Activated naive CD4-positive, alpha-beta T cell treated with anti-CD3 and anti-CD28 coated beads, Interleukin-2, amount 10 ng/mL, durations not matched to agents 7 days and 5 days (primary cell): ENCODE results near the gene MTUS2.

ENCODE experiments used
- CTCF ChIA-PET: fragments of 350-600 bp; sonication (Branson Sonifier 250); formaldehyde crosslinking; loops from one replicate; lab custom pipeline; 2021; ENCODE audit warnings: antibody characterized with exemption; lab: Charles Lee
- DNase-seq: peaks from one replicate; pipeline ENCODE4 v3.0.0-alpha.2; 2020
- H3K27ac Mint-ChIP-seq: one replicate; pipeline ENCODE4 v1.8.0; 2021; ENCODE audit warnings: mild to moderate bottlenecking, moderate library complexity, mixed read lengths
- H3K27me3 Mint-ChIP-seq: one replicate; pipeline ENCODE4 v1.8.0; 2021; ENCODE audit warnings: mild to moderate bottlenecking, mixed read lengths
- H3K36me3 Mint-ChIP-seq: one replicate; pipeline ENCODE4 v1.8.0; 2021; ENCODE audit warnings: mixed read lengths
- H3K4me1 Mint-ChIP-seq: one replicate; pipeline ENCODE4 v1.8.0; 2021; ENCODE audit warnings: mixed read lengths
- H3K4me3 Mint-ChIP-seq: one replicate; pipeline ENCODE4 v1.8.0; 2021; ENCODE audit warnings: mild to moderate bottlenecking, moderate library complexity, mixed read lengths
- H3K9me3 Mint-ChIP-seq: one replicate; pipeline ENCODE4 v1.8.0; 2021; ENCODE audit warnings: mixed read lengths

MTUS2 gene

GRCh38 chr13:29005035-29005762 lies 185.1 kb downstream of the MTUS2 start:
- CTCF ChIA-PET = no interaction called here
- DNase-seq = no peak
- H3K27ac Mint-ChIP-seq = no peak overlapping the region
- no peaks in the 10 kb centered on the region for H3K36me3 Mint-ChIP-seq
- H3K4me3 Mint-ChIP-seq = no peak overlapping the region
- H3K27me3 Mint-ChIP-seq = peaks cover 5% of the 10 kb centered on the region
- H3K9me3 Mint-ChIP-seq = peaks cover 3% of the 10 kb centered on the region
- H3K4me1 Mint-ChIP-seq = no peaks in the 10 kb centered on the region

- Mint-ChIP-seq H3K27ac (no peak overlapping the region), H3K9me3 (peaks cover under 1% of the 10 kb centered on the region), H3K4me3 (no peak overlapping the region), H3K27me3 (peaks cover 5% of the 10 kb centered on the region), H3K36me3 (no peaks in the 10 kb centered on the region), H3K4me1 (no peaks in the 10 kb centered on the region)
- CTCF ChIA-PET = no interaction called here
- no peak for DNase-seq
Measured at GRCh38 chr13:29005763-29006120, 185.6 kb downstream of the MTUS2 start.

- DNase-seq = no peak
- Mint-ChIP-seq H3K36me3 (no peaks in the 10 kb centered on the region), H3K4me3 (no peak overlapping the region), H3K27me3 (peaks cover 5% of the 10 kb centered on the region), H3K9me3 (no peaks in the 10 kb centered on the region), H3K27ac (no peak overlapping the region), H3K4me1 (no peaks in the 10 kb centered on the region)
- CTCF ChIA-PET = no interaction called here
Measured at GRCh38 chr13:29006359-29006850, 186.3 kb downstream of the MTUS2 start.

- Mint-ChIP-seq H3K4me3 (no peak overlapping the region), H3K27me3 (peaks cover 5% of the 10 kb centered on the region), H3K9me3 (no peaks in the 10 kb centered on the region), H3K36me3 (no peaks in the 10 kb centered on the region), H3K4me1 (no peaks in the 10 kb centered on the region), H3K27ac (no peak overlapping the region)
- no peak for DNase-seq
- CTCF ChIA-PET = no interaction called here
Measured at GRCh38 chr13:29008296-29008695, 188.2 kb downstream of the MTUS2 start.

GRCh38 chr13:29020314-29020713 lies 200.2 kb downstream of the MTUS2 start:
- Mint-ChIP-seq H3K27ac (no peak overlapping the region), H3K27me3 (no peaks in the 10 kb centered on the region)

GRCh38 chr13:29021311-29021710 lies 201.2 kb downstream of the MTUS2 start:
- H3K27ac Mint-ChIP-seq = no peak overlapping the region
- no peaks in the 10 kb centered on the region for H3K27me3 Mint-ChIP-seq
- CTCF ChIA-PET = no interaction called here

More at GRCh38 chr13:29020314-29020713, 200.2 kb downstream of the MTUS2 start:
- CTCF ChIA-PET = no interaction called here
- peaks cover 6% of the 10 kb centered on the region for H3K4me1 Mint-ChIP-seq
- no peaks in the 10 kb centered on the region for H3K36me3 Mint-ChIP-seq
- no peak for DNase-seq
- no peaks in the 10 kb centered on the region for H3K9me3 Mint-ChIP-seq
- H3K4me3 Mint-ChIP-seq = no peak overlapping the region

GRCh38 chr13:29021717-29022116 lies 201.6 kb downstream of the MTUS2 start:
- no peak overlapping the region for H3K4me3 Mint-ChIP-seq
- H3K27me3 Mint-ChIP-seq = no peaks in the 10 kb centered on the region
- H3K4me1 Mint-ChIP-seq = peaks cover 6% of the 10 kb centered on the region
- no peak overlapping the region for H3K27ac Mint-ChIP-seq
- no peaks in the 10 kb centered on the region for H3K9me3 Mint-ChIP-seq
- CTCF ChIA-PET = no interaction called here
- no peak for DNase-seq
- no peaks in the 10 kb centered on the region for H3K36me3 Mint-ChIP-seq

More at GRCh38 chr13:29021311-29021710, 201.2 kb downstream of the MTUS2 start:
- Mint-ChIP-seq H3K4me3 (no peak overlapping the region), H3K4me1 (peaks cover 6% of the 10 kb centered on the region), H3K9me3 (no peaks in the 10 kb centered on the region), H3K36me3 (no peaks in the 10 kb centered on the region)
- DNase-seq = no peak

- Mint-ChIP-seq H3K36me3 (no peaks in the 10 kb centered on the region), H3K4me3 (no peak overlapping the region)
- CTCF ChIA-PET = no interaction called here
Measured at GRCh38 chr13:29022410-29022809, 202.3 kb downstream of the MTUS2 start.

GRCh38 chr13:29022968-29023367 lies 202.8 kb downstream of the MTUS2 start:
- Mint-ChIP-seq H3K4me1 (peaks cover 6% of the 10 kb centered on the region), H3K36me3 (no peaks in the 10 kb centered on the region), H3K27ac (no peak overlapping the region), H3K4me3 (no peak overlapping the region), H3K27me3 (no peaks in the 10 kb centered on the region), H3K9me3 (no peaks in the 10 kb centered on the region)
- no peak for DNase-seq
- CTCF ChIA-PET = no interaction called here

More at GRCh38 chr13:29022410-29022809, 202.3 kb downstream of the MTUS2 start:
- no peak overlapping the region for H3K27ac Mint-ChIP-seq
- H3K27me3 Mint-ChIP-seq = no peaks in the 10 kb centered on the region
- H3K4me1 Mint-ChIP-seq = peaks cover 6% of the 10 kb centered on the region
- no peak for DNase-seq
- H3K9me3 Mint-ChIP-seq = no peaks in the 10 kb centered on the region

- Mint-ChIP-seq H3K4me3 (no peak overlapping the region), H3K27me3 (no peaks in the 10 kb centered on the region), H3K27ac (no peak overlapping the region), H3K4me1 (peaks cover 6% of the 10 kb centered on the region), H3K36me3 (no peaks in the 10 kb centered on the region), H3K9me3 (peaks cover 4% of the 10 kb centered on the region)
- no peak for DNase-seq
- CTCF ChIA-PET = no interaction called here
Measured at GRCh38 chr13:29024783-29025182, 204.6 kb downstream of the MTUS2 start.

GRCh38 chr13:29028868-29029267 lies 208.7 kb downstream of the MTUS2 start:
- H3K27me3 Mint-ChIP-seq = no peaks in the 10 kb centered on the region
- H3K4me3 Mint-ChIP-seq = no peak overlapping the region
- CTCF ChIA-PET = no interaction called here
- H3K36me3 Mint-ChIP-seq = no peaks in the 10 kb centered on the region
- H3K9me3 Mint-ChIP-seq = peaks cover 4% of the 10 kb centered on the region
- DNase-seq = no peak
- H3K27ac Mint-ChIP-seq = no peak overlapping the region
- H3K4me1 Mint-ChIP-seq = no peaks in the 10 kb centered on the region

GRCh38 chr13:29038700-29039099 lies 218.6 kb downstream of the MTUS2 start:
- no peak for DNase-seq
- Mint-ChIP-seq H3K4me1 (no peaks in the 10 kb centered on the region), H3K9me3 (no peaks in the 10 kb centered on the region), H3K36me3 (no peaks in the 10 kb centered on the region), H3K27me3 (no peaks in the 10 kb centered on the region), H3K27ac (no peak overlapping the region), H3K4me3 (no peak overlapping the region)
- CTCF ChIA-PET = no interaction called here

GRCh38 chr13:29039212-29039611 lies 219.1 kb downstream of the MTUS2 start:
- no peak for DNase-seq
- H3K36me3 Mint-ChIP-seq = no peaks in the 10 kb centered on the region
- H3K4me3 Mint-ChIP-seq = no peak overlapping the region
- H3K9me3 Mint-ChIP-seq = no peaks in the 10 kb centered on the region
- no peaks in the 10 kb centered on the region for H3K4me1 Mint-ChIP-seq
- H3K27me3 Mint-ChIP-seq = no peaks in the 10 kb centered on the region
- CTCF ChIA-PET = no interaction called here
- no peak overlapping the region for H3K27ac Mint-ChIP-seq

GRCh38 chr13:29046588-29046987 lies 226.4 kb downstream of the MTUS2 start:
- Mint-ChIP-seq H3K36me3 (no peaks in the 10 kb centered on the region), H3K4me3 (no peak overlapping the region)
- CTCF ChIA-PET = no interaction called here

GRCh38 chr13:29049524-29049923 lies 229.4 kb downstream of the MTUS2 start:
- peaks cover 9% of the 10 kb centered on the region for H3K9me3 Mint-ChIP-seq

More at GRCh38 chr13:29046588-29046987, 226.4 kb downstream of the MTUS2 start:
- Mint-ChIP-seq H3K27me3 (no peaks in the 10 kb centered on the region), H3K27ac (no peak overlapping the region), H3K4me1 (no peaks in the 10 kb centered on the region), H3K9me3 (peaks cover 9% of the 10 kb centered on the region)
- DNase-seq = no peak

More at GRCh38 chr13:29049524-29049923, 229.4 kb downstream of the MTUS2 start:
- H3K27me3 Mint-ChIP-seq = no peaks in the 10 kb centered on the region
- no peak overlapping the region for H3K4me3 Mint-ChIP-seq
- H3K4me1 Mint-ChIP-seq = no peaks in the 10 kb centered on the region
- no peak overlapping the region for H3K27ac Mint-ChIP-seq
- H3K36me3 Mint-ChIP-seq = no peaks in the 10 kb centered on the region
- no peak for DNase-seq
- CTCF ChIA-PET = interaction anchor here (0.7 kb wide), 1 partner anchor 637 kb away, joined by 3 read pairs; no protein-coding TSS in a partner anchor
